ENCODE data around the gene SRRT. TPM values are rescaled to one million over a fixed set of nuclear protein-coding genes. Genes with fewer than 3 reads are reported as not detected.
"Not testable (repeated sequence)": the region's sequence is repeated elsewhere in the genome, so short reads cannot be mapped to it uniquely, and the experiment has no call there.

The SRRT gene
- total RNA-seq, 1 donor from 2014 or later, result 60.4 TPM

DNA sequence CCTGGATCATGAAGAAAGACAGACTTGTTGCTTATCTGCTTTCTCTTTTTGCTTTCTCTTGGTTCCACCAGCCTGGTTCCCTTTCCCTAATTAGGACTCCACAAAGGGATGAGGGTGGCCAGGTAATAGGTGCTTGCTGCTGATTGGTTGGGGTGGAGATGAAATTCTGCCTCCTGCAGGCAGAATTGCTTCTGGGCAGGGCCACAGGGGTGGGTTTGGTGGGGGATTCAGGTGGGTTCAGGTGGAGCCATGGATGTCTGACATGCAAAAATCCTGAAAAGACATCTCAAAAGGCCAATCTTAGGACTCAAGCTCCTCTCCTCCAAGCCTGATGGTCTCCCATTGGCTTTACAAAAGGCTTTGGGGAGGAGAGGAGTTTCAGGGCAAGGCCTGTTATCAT is 46.1 kb downstream of the SRRT start:
- H4K20me1 ChIP-seq (ENCODE audit: low read depth), result no peaks in the 10 kb centered on the region
- H3K27ac ChIP-seq, result no peak overlapping the region
- Mint-ChIP-seq H3K4me3 (no peak overlapping the region), H3K27ac (no peak overlapping the region), H3K4me1 (no peaks in the 10 kb centered on the region), H3K27me3 (ENCODE audit: insufficient read depth, low read depth) (peaks cover 2% of the 10 kb centered on the region), H3K9me3 (peaks cover 1% of the 10 kb centered on the region), H3K36me3 (no peaks in the 10 kb centered on the region)
- H3K9me3 ChIP-seq (ENCODE audit: low read depth), result no peaks in the 10 kb centered on the region
- TF ChIP-seq, protein P1, sequence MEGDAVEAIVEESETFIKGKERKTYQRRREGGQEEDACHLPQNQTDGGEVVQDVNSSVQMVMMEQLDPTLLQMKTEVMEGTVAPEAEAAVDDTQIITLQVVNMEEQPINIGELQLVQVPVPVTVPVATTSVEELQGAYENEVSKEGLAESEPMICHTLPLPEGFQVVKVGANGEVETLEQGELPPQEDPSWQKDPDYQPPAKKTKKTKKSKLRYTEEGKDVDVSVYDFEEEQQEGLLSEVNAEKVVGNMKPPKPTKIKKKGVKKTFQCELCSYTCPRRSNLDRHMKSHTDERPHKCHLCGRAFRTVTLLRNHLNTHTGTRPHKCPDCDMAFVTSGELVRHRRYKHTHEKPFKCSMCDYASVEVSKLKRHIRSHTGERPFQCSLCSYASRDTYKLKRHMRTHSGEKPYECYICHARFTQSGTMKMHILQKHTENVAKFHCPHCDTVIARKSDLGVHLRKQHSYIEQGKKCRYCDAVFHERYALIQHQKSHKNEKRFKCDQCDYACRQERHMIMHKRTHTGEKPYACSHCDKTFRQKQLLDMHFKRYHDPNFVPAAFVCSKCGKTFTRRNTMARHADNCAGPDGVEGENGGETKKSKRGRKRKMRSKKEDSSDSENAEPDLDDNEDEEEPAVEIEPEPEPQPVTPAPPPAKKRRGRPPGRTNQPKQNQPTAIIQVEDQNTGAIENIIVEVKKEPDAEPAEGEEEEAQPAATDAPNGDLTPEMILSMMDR (IDR thresholded peaks at IDR 0.05), result no peak
- no peak for TF ChIP-seq EZH2 (IDR thresholded peaks at IDR 0.05)
- no peak for TF ChIP-seq EZH2phosphoT487 (IDR thresholded peaks at IDR 0.05)
- no peak overlapping the region for H3K4me2 ChIP-seq
- H3K79me2 ChIP-seq (ENCODE audit: low read depth), result no peaks in the 10 kb centered on the region
- H3K4me1 ChIP-seq, result no peaks in the 10 kb centered on the region
- no peak for DNase-seq (ENCODE audit: low spot score)
- H2AFZ ChIP-seq (replicated peaks), result no peak overlapping the region
- no peaks in the 10 kb centered on the region for H3K36me3 ChIP-seq
- no peak overlapping the region for H3K9ac ChIP-seq
- H3K27me3 ChIP-seq, result no peaks in the 10 kb centered on the region
- no peak overlapping the region for H3K4me3 ChIP-seq
- no peaks in the 10 kb centered on the region for H3F3A ChIP-seq (ENCODE audit: low read depth)

DNA sequence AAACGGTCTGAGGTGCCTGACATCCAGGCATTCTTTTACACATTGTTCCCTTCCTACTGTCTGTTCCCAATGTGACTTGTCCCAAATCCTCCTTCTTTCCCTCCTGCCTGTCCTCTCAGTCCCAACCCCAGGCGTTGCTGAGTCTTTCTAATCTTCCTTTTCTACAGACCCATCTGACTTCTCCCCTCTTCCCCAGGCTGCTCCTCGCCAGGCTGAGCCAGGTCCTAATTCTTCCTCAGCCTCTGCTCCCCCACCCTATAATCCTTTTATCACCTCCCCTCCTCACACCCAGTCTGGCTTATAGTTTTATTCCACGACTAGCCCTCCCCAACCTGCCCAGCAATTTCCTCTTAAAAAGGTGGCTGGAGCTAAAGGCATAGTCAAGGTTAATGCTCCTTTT is 48.7 kb downstream of the SRRT start:
- H3K36me3 ChIP-seq; H3K27ac ChIP-seq; H4K20me1 ChIP-seq (ENCODE audit: low read depth); H3K9me3 ChIP-seq (ENCODE audit: low read depth); H3K9me3 Mint-ChIP-seq; H3K4me1 Mint-ChIP-seq; DNase-seq (ENCODE audit: low spot score); H3F3A ChIP-seq (ENCODE audit: low read depth); H3K4me3 ChIP-seq; H3K4me3 Mint-ChIP-seq; H3K27me3 ChIP-seq; H3K9ac ChIP-seq; H3K27me3 Mint-ChIP-seq (ENCODE audit: insufficient read depth, low read depth); H3K79me2 ChIP-seq (ENCODE audit: low read depth); H3K4me1 ChIP-seq; H2AFZ ChIP-seq (replicated peaks); H3K27ac Mint-ChIP-seq; H3K36me3 Mint-ChIP-seq; H3K4me2 ChIP-seq: not testable (repeated sequence)

DNA sequence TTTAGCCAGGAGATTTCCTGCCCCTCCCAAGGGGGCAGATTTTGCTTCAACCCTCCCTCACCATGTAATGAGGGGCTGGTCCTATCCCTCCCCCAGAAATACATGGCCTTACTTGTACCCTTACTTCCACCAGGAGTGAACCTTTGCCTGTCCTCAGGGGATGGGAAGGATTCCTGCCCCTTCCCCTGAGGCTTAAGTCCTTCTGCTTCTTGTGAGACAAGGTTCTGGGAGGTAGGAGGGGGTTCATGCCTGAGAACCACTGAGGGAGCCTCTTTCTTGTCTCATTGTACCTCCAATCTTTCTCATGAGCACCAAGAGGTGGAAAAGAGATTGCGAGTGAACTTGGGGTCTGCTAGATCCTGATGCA is 54.9 kb downstream of the SRRT start:
- Mint-ChIP-seq H3K9me3 (peaks cover 7% of the 10 kb centered on the region), H3K27me3 (ENCODE audit: insufficient read depth, low read depth) (peaks cover 4% of the 10 kb centered on the region), H3K4me3 (no peak overlapping the region), H3K4me1 (no peaks in the 10 kb centered on the region), H3K36me3 (no peaks in the 10 kb centered on the region), H3K27ac (no peak overlapping the region)
- Histone ChIP-seq H3K36me3 (no peaks in the 10 kb centered on the region), H3K79me2 (ENCODE audit: low read depth) (no peaks in the 10 kb centered on the region), H3K4me2 (no peak overlapping the region), H2AFZ (replicated peaks) (no peak overlapping the region), H3K27ac (no peak overlapping the region), H3K27me3 (no peaks in the 10 kb centered on the region), H3K4me3 (no peak overlapping the region), H3K4me1 (no peaks in the 10 kb centered on the region), H3F3A (ENCODE audit: low read depth) (no peaks in the 10 kb centered on the region), H3K9me3 (ENCODE audit: low read depth) (peaks cover 4% of the 10 kb centered on the region), H4K20me1 (ENCODE audit: low read depth) (no peaks in the 10 kb centered on the region), H3K9ac (no peak overlapping the region)
- no peak for DNase-seq (ENCODE audit: low spot score)
- TF ChIP-seq EZH2phosphoT487 (IDR thresholded peaks at IDR 0.05) (no peak), EZH2 (IDR thresholded peaks at IDR 0.05) (no peak)
- TF ChIP-seq, protein P1 (IDR thresholded peaks at IDR 0.05), result no peak

DNA sequence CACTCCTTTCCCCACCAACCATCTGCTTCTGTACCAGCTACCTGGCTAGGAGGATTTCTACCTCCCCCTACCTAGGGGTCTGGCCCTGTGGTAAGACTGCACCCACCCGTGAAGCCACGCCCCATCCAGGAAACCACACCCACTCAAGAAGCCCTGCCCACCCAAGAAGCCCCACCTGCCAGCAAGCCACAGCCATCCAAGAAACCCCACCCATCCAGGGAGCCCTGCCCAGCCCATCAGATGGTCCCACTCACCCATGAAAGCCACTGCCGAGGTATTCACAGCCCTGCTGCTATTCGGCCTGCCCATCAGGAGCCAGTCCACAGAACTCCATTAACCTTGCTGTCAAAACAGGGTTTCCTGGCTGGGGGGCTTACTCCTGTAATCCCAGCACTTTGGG is 58.8 kb downstream of the SRRT start:
- Mint-ChIP-seq H3K9me3 (peaks cover 9% of the 10 kb centered on the region), H3K4me3 (no peak overlapping the region), H3K36me3 (no peaks in the 10 kb centered on the region), H3K27ac (no peak overlapping the region), H3K4me1 (no peaks in the 10 kb centered on the region), H3K27me3 (ENCODE audit: insufficient read depth, low read depth) (peaks cover 4% of the 10 kb centered on the region)
- Histone ChIP-seq H3K27ac (no peak overlapping the region), H3K9me3 (ENCODE audit: low read depth) (peaks cover 4% of the 10 kb centered on the region), H3K9ac (no peak overlapping the region), H3F3A (ENCODE audit: low read depth) (no peaks in the 10 kb centered on the region), H3K36me3 (no peaks in the 10 kb centered on the region), H3K79me2 (ENCODE audit: low read depth) (no peaks in the 10 kb centered on the region), H3K4me3 (no peak overlapping the region), H3K4me2 (no peak overlapping the region), H3K4me1 (no peaks in the 10 kb centered on the region), H3K27me3 (no peaks in the 10 kb centered on the region), H2AFZ (replicated peaks) (no peak overlapping the region), H4K20me1 (ENCODE audit: low read depth) (no peaks in the 10 kb centered on the region)
- no peak for TF ChIP-seq EZH2 (IDR thresholded peaks at IDR 0.05)
- no peak for TF ChIP-seq EZH2phosphoT487 (IDR thresholded peaks at IDR 0.05)
- TF ChIP-seq, protein P1 (IDR thresholded peaks at IDR 0.05), result no peak
- no peak for DNase-seq (ENCODE audit: low spot score)

DNA sequence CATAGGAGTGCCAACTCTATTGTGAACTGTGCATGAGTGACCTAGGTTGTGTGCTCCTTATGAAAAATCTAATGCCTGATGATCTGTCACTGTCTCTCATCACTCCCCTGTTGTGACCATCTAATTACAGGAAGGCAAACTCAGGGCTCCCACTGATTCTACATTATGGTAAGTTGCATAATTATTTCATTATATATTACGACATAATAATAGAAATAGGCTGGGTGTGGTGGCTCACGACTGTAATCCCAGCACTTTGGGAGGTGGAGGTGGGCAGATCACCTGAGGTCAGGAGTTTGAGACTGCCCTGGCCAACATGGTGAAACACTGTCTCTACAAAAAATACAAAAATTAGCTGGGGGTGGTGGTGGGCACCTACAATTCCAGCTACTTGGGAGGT is 60.5 kb downstream of the SRRT start:
- not testable (repeated sequence) for H3K9ac ChIP-seq; H3K4me3 ChIP-seq; H3K27ac Mint-ChIP-seq; H4K20me1 ChIP-seq (ENCODE audit: low read depth); H3K9me3 ChIP-seq (ENCODE audit: low read depth); H3K4me1 ChIP-seq; H3K4me3 Mint-ChIP-seq; H3K36me3 Mint-ChIP-seq; H3K4me1 Mint-ChIP-seq; H3K27ac ChIP-seq; H3K36me3 ChIP-seq; H3F3A ChIP-seq (ENCODE audit: low read depth); H2AFZ ChIP-seq (replicated peaks); DNase-seq (ENCODE audit: low spot score); H3K27me3 ChIP-seq; H3K4me2 ChIP-seq; H3K79me2 ChIP-seq (ENCODE audit: low read depth); H3K27me3 Mint-ChIP-seq (ENCODE audit: insufficient read depth, low read depth)
- H3K9me3 Mint-ChIP-seq, result peaks cover 19% of the 10 kb centered on the region

DNA sequence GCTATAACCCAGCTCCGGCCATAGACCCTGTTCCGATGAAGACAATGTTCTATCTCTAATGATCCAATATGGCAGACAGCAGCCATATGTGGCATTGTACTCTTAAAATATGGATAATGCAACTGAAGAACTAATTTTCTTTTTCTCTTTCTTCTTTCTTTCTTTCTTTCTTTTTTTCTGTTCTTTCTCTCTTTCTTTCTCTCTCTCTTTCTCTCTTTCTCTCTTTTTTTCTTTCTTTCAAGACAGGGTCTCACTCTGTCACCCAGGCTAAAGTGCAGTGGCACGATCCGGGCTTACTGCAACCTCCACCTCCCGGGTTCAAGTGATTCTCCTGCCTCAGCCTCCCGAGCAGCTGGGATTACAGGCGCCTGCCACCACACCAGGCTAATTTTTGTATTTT is 61.3 kb downstream of the SRRT start:
- not testable (repeated sequence) for H3K4me1 Mint-ChIP-seq; H3K4me3 Mint-ChIP-seq; H3K27me3 Mint-ChIP-seq (ENCODE audit: insufficient read depth, low read depth); H3K9ac ChIP-seq; H3K4me3 ChIP-seq; H3K27ac Mint-ChIP-seq; H3K27me3 ChIP-seq; H3K27ac ChIP-seq; H4K20me1 ChIP-seq (ENCODE audit: low read depth); H3K4me2 ChIP-seq; DNase-seq (ENCODE audit: low spot score); H3K4me1 ChIP-seq; H3K36me3 ChIP-seq; H3K36me3 Mint-ChIP-seq; H3K9me3 ChIP-seq (ENCODE audit: low read depth); H3F3A ChIP-seq (ENCODE audit: low read depth); H3K79me2 ChIP-seq (ENCODE audit: low read depth); H2AFZ ChIP-seq (replicated peaks)
- H3K9me3 Mint-ChIP-seq, result peaks cover 16% of the 10 kb centered on the region
